H1 (cell line): ENCODE results near the gene FZD8. TPM values are rescaled to one million over a fixed set of nuclear protein-coding genes. Genes with fewer than 3 reads are reported as not detected.

Experiments
- CTCF ChIA-PET: fragments of 300-600 bp; sonication (Branson Sonifier 250); formaldehyde crosslinking; loops from one replicate; lab custom pipeline; 2021; ENCODE audit not compliant: partially characterized antibody; lab: Charles Lee
- POLR2A ChIA-PET: fragments of 300-600 bp; sonication (Branson Sonifier 250); formaldehyde crosslinking; loops from one replicate; lab custom pipeline; 2021; ENCODE audit warnings: inconsistent platforms; ENCODE audit not compliant: partially characterized antibody; lab: Charles Lee
- DNase-seq, 2 experiments: peaks; one replicate each; pipeline versions ENCODE4 v3.0.0 to v3.0.0-alpha.2; 2010 to 2022; ENCODE audit warnings: low spot score in 2 of 2, low read depth in 1 of 2, mixed read lengths in 1 of 2
- FAIRE-seq: peaks from 2 replicates; lab custom pipeline; 2011; peaks lifted over from hg19 to GRCh38; lab: Jason Lieb, UNC
- H2AFZ ChIP-seq: 2 replicates; pipeline ENCODE4 v1.8.1; 2012; ENCODE audit warnings: low read length, inconsistent platforms
- H2AK5ac ChIP-seq: 2 replicates; pipeline ENCODE4 v1.6.1; 2013; ENCODE audit warnings: low read depth, low read length
- H2BK120ac ChIP-seq: replicated peaks from 2 replicates; pipeline ENCODE3; 2013; ENCODE audit warnings: low read depth, low read length, inconsistent platforms
- H2BK12ac ChIP-seq: 2 replicates; pipeline ENCODE4 v1.6.1; 2013; ENCODE audit warnings: low read depth, low read length
- H2BK15ac ChIP-seq: 2 replicates; pipeline ENCODE4 v1.6.1; 2013; ENCODE audit warnings: low read length
- H2BK20ac ChIP-seq: 2 replicates; pipeline ENCODE4 v1.6.1; 2013; ENCODE audit warnings: low read length
- H2BK5ac ChIP-seq: 2 replicates; pipeline ENCODE4 v1.6.1; 2013; ENCODE audit warnings: low read depth, low read length
- H3K14ac ChIP-seq: 2 replicates; pipeline ENCODE4 v1.6.1; 2013; ENCODE audit warnings: inconsistent platforms; ENCODE audit not compliant: insufficient read length
- H3K18ac ChIP-seq: 2 replicates; pipeline ENCODE4 v1.6.1; 2013; ENCODE audit warnings: low read length; ENCODE audit errors: extremely low read depth
- H3K23ac ChIP-seq: 2 replicates; pipeline ENCODE4 v1.6.1; 2013; ENCODE audit warnings: inconsistent platforms; ENCODE audit not compliant: insufficient read length
- H3K23me2 ChIP-seq: 2 replicates; pipeline ENCODE4 v1.6.1; 2013; ENCODE audit warnings: low read depth, low read length
- H3K27ac ChIP-seq: 2 replicates; pipeline ENCODE4 v1.6.1; 2011; ENCODE audit warnings: low read depth, low read length, inconsistent platforms
- H3K27me3 ChIP-seq, 4 experiments: replicated peaks in 1 of 4; 1 replicate in 1 of 4; 2 replicates in 3 of 4; pipeline versions ENCODE4 v1.6.1 to v1.8.1; 2011 to 2013; ENCODE audit warnings: low read length in 3 of 4, mild to moderate bottlenecking in 3 of 4, inconsistent platforms in 2 of 4, mixed read lengths in 2 of 4, moderate library complexity in 1 of 4; ENCODE audit not compliant: control insufficient read depth in 3 of 4, insufficient read depth in 3 of 4; ENCODE audit errors: extremely low read depth in 1 of 4
- H3K36me3 ChIP-seq, 4 experiments: 2 replicates each; pipeline versions ENCODE4 v1.6.1 to v1.8.1; 2011 to 2013; ENCODE audit warnings: mild to moderate bottlenecking in 4 of 4, low read length in 3 of 4, moderate library complexity in 2 of 4, control low read depth in 1 of 4, inconsistent platforms in 1 of 4; ENCODE audit not compliant: insufficient read depth in 4 of 4, control insufficient read depth in 2 of 4
- H3K4ac ChIP-seq: replicated peaks from 2 replicates; pipeline ENCODE3; 2013; ENCODE audit warnings: low read length, low read depth, mixed read lengths, inconsistent platforms; ENCODE audit not compliant: insufficient read length
- H3K4me1 ChIP-seq, 4 experiments: replicated peaks in 1 of 4; 1 replicate in 1 of 4; 2 replicates in 3 of 4; pipeline versions ENCODE4 v1.6.1 to v1.8.1; 2011 to 2013; ENCODE audit warnings: low read length in 3 of 4, inconsistent platforms in 2 of 4, mixed read lengths in 1 of 4; ENCODE audit not compliant: insufficient read depth in 4 of 4, control insufficient read depth in 3 of 4
- H3K4me2 ChIP-seq, 2 experiments: 2 replicates each; pipeline versions ENCODE4 v1.6.1 to v1.8.1; 2011 to 2013; ENCODE audit warnings: low read depth in 2 of 2, low read length in 2 of 2, control low read depth in 1 of 2, inconsistent platforms in 1 of 2, mild to moderate bottlenecking in 1 of 2; ENCODE audit not compliant: insufficient read depth in 1 of 2
- H3K4me3 ChIP-seq, 4 experiments: fragments of 200-600, 300-600 bp in 1 of 4; sonication (generic), shearing (Covaris generic), sonication (Bioruptor Twin) in 1 of 4; 2 replicates each; pipeline versions ENCODE4 v1.5.1 to v1.8.1; 2011 to 2016; ENCODE audit warnings: low read length in 4 of 4, low read depth in 3 of 4, control low read depth in 2 of 4, inconsistent platforms in 2 of 4, mild to moderate bottlenecking in 2 of 4, mixed read lengths in 1 of 4, moderate library complexity in 1 of 4; ENCODE audit not compliant: insufficient read depth in 2 of 4; ENCODE audit errors: extremely low read depth in 1 of 4
- H3K56ac ChIP-seq: replicated peaks from 2 replicates; pipeline ENCODE3; 2013; ENCODE audit warnings: low read depth, mild to moderate bottlenecking, mixed read lengths, low read length, inconsistent platforms; ENCODE audit not compliant: insufficient read length
- H3K79me1 ChIP-seq: 2 replicates; pipeline ENCODE4 v1.6.1; 2013; ENCODE audit warnings: low read depth, low read length, control low read depth
- H3K79me2 ChIP-seq, 2 experiments: 2 replicates each; pipeline versions ENCODE4 v1.6.1 to v1.8.1; 2012 to 2013; ENCODE audit warnings: low read length in 2 of 2, mild to moderate bottlenecking in 2 of 2, inconsistent platforms in 1 of 2; ENCODE audit not compliant: insufficient read depth in 2 of 2, control insufficient read depth in 1 of 2
- H3K9ac ChIP-seq, 4 experiments: replicated peaks in 1 of 4; 1 replicate in 1 of 4; 2 replicates in 3 of 4; pipeline versions ENCODE4 v1.6.1 to v1.8.1; 2011 to 2013; ENCODE audit warnings: low read depth in 3 of 4, low read length in 3 of 4, control low read depth in 2 of 4, mild to moderate bottlenecking in 2 of 4, moderate library complexity in 2 of 4, inconsistent platforms in 1 of 4; ENCODE audit errors: extremely low read depth in 1 of 4
- H3K9me3 ChIP-seq, 2 experiments: 2 replicates each; pipeline versions ENCODE4 v1.6.1 to v1.8.1; 2012 to 2013; ENCODE audit warnings: mild to moderate bottlenecking in 2 of 2, moderate library complexity in 2 of 2, control low read depth in 1 of 2, inconsistent platforms in 1 of 2, low read depth in 1 of 2, low read length in 1 of 2, mixed read lengths in 1 of 2; ENCODE audit not compliant: insufficient read depth in 2 of 2
- H4K20me1 ChIP-seq, 2 experiments: replicated peaks in 1 of 2; 2 replicates each; pipeline versions ENCODE3 to v1.8.1; 2011 to 2013; ENCODE audit warnings: inconsistent platforms in 2 of 2, low read length in 2 of 2, mild to moderate bottlenecking in 1 of 2; ENCODE audit not compliant: insufficient read depth in 2 of 2, control insufficient read depth in 1 of 2
- H4K5ac ChIP-seq: 2 replicates; pipeline ENCODE4 v1.6.1; 2013; ENCODE audit warnings: low read length, low read depth, mixed read lengths, inconsistent platforms; ENCODE audit not compliant: insufficient read length
- H4K8ac ChIP-seq: 2 replicates; pipeline ENCODE4 v1.8.0; 2013; ENCODE audit warnings: mild to moderate bottlenecking, moderate library complexity, low read length, inconsistent platforms; ENCODE audit not compliant: insufficient read depth; ENCODE audit errors: extremely low read depth
- H4K91ac ChIP-seq: replicated peaks from 2 replicates; pipeline ENCODE3; 2013; ENCODE audit warnings: low read length, mixed read lengths, inconsistent platforms; ENCODE audit not compliant: insufficient read length
- CBX5 ChIP-seq: fragments of 300-800, 300-1000 bp; sonication (generic); IDR thresholded peaks from 2 replicates; pipeline ENCODE4 v1.7.1; 2016; ENCODE audit warnings: antibody characterized with exemption, low read length, low read depth
- FOSL1 ChIP-seq: IDR thresholded peaks from 2 replicates; pipeline ENCODE4 v1.6.1; 2011; ENCODE audit warnings: mild to moderate bottlenecking, low read depth, low read length, moderate library complexity; ENCODE audit not compliant: insufficient read depth
- GTF2F1 ChIP-seq: IDR thresholded peaks from 2 replicates; pipeline ENCODE4 v1.6.1; 2012; ENCODE audit warnings: low read depth, low read length, improper control_type of control experiment, borderline replicate concordance
- HDAC6 ChIP-seq: IDR thresholded peaks from one replicate; pipeline ENCODE4 v1.7.1; 2012; ENCODE audit warnings: low read depth, mild to moderate bottlenecking, inconsistent platforms, low read length, moderate library complexity
- KDM5A ChIP-seq: fragments of 200-600 bp; IDR thresholded peaks from 2 replicates; pipeline ENCODE4 v1.7.1; 2012; ENCODE audit warnings: mild to moderate bottlenecking, low read length, inconsistent platforms, mixed read lengths
- MAX ChIP-seq: IDR thresholded peaks from 2 replicates; pipeline ENCODE4 v1.6.1; 2012; ENCODE audit warnings: inconsistent platforms
- RBBP5 ChIP-seq: IDR thresholded peaks from 2 replicates; pipeline ENCODE4 v1.7.1; 2012; ENCODE audit warnings: low read depth, mild to moderate bottlenecking, inconsistent platforms, low read length, moderate library complexity, borderline replicate concordance
- SIRT6 ChIP-seq: IDR thresholded peaks from one replicate; pipeline ENCODE4 v1.7.1; 2012; ENCODE audit warnings: low read length, inconsistent platforms
- YY1 ChIP-seq: IDR thresholded peaks from 2 replicates; pipeline ENCODE4 v1.6.1; 2011; ENCODE audit warnings: low read depth, mild to moderate bottlenecking, low read length
- WGBS, 2 experiments: shearing (Covaris generic) in 1 of 2; methylation state at CpG; one replicate each; pipeline versions ENCODE4 v1.1.6 to v1.1.7; 2013 to 2015; ENCODE audit warnings: low lambda C conversion rate in 2 of 2, mixed read lengths in 2 of 2, inconsistent platforms in 1 of 2, low coverage in 1 of 2, missing lambda C conversion rate in 1 of 2; ENCODE audit not compliant: insufficient replicate concordance in 2 of 2, insufficient coverage in 1 of 2, insufficient read length in 1 of 2; ENCODE audit errors: extremely low coverage in 1 of 2, missing lambda C conversion rate in 1 of 2; 5-methylcytosine and 5-hydroxymethylcytosine counted together
- polyA plus RNA-seq, 7 experiments: library from polyadenylated mRNA; depleted of rRNA in 3 of 7; stranded (reverse) in 5 of 7; unstranded in 2 of 7; fragments of >200 nt in 5 of 7; fragments of 200-250 nt in 2 of 7; gene quantifications; 1 replicate in 5 of 7; 2 replicates in 1 of 7; 4 replicates in 1 of 7; pipeline versions ENCODE4 v1.2.1 to v1.2.3, GENCODE V29; 2011 to 2013; ENCODE audit warnings: missing spikeins in 2 of 7, mixed read lengths in 2 of 7
- total RNA-seq: library from RNA; stranded (reverse); fragmentation: NEBNext Ultra II Directional; extraction: Animal tissue kit (Norgen Biotek cat#: 25700); gene quantifications from 2 replicates; pipeline ENCODE4 v1.2.1, GENCODE V29; 2021
- TF ChIP-seq, protein P1 (sequence below): IDR thresholded peaks from 2 replicates; pipeline ENCODE4 v1.6.1; 2011; ENCODE audit warnings: low read depth, mild to moderate bottlenecking, low read length; ENCODE audit not compliant: insufficient read depth
- TF ChIP-seq, protein P2 (sequence below), 3 experiments: IDR thresholded peaks; 1 replicate in 2 of 3; 2 replicates in 1 of 3; pipeline versions ENCODE4 v1.5.1 to v1.6.1; 2011; ENCODE audit warnings: low read length in 3 of 3, mild to moderate bottlenecking in 3 of 3, inconsistent platforms in 2 of 3, low read depth in 1 of 3, moderate library complexity in 1 of 3; ENCODE audit not compliant: insufficient read depth in 1 of 3; ENCODE audit errors: control extremely low read depth in 1 of 3

The FZD8 gene
- total and polyA plus RNA-seq, 2 of the 8 experiments (the other 6 are each of a cell fraction or from before 2014, with no cell fraction given): 4.8 to 7.1 TPM

GRCh38 chr10:35614312-35614711, 27.8 kb downstream of the FZD8 start:
- ChIA-PET POLR2A (interaction anchor here (0.6 kb wide), 1 partner anchor 886 kb away, joined by 4 read pairs; no protein-coding TSS in a partner anchor), CTCF (interaction anchor here (0.6 to 4.5 kb wide), 14 partner anchors 8 to 1266 kb away, joined by 3 to 59 read pairs (median 4); no protein-coding TSS in a partner anchor)
- Histone ChIP-seq H2AFZ (no peak overlapping the region), H3K9ac (no peak overlapping the region), H3K9me3 (peaks cover 4 to 8% of the 10 kb centered on the region in 2 experiments), H3K27ac (no peak overlapping the region), H3K4ac (no peak overlapping the region), H2BK5ac (no peak overlapping the region), H3K14ac (no peak overlapping the region), H2AK5ac (no peak overlapping the region), H3K36me3 (no peaks in the 10 kb centered on the region), H4K20me1 (no peaks in the 10 kb centered on the region), H2BK12ac (no peak overlapping the region), H3K4me2 (no peak overlapping the region), H4K8ac (no peak overlapping the region), H3K79me2 (no peaks in the 10 kb centered on the region), H4K91ac (no peak overlapping the region), H3K56ac (no peak overlapping the region), H3K23me2 (no peaks in the 10 kb centered on the region), H3K4me1 (no peaks in the 10 kb centered on the region), H2BK120ac (no peak overlapping the region), H4K5ac (no peak overlapping the region), H2BK15ac (no peak overlapping the region), H3K4me3 (no peak overlapping the region), H2BK20ac (no peak overlapping the region), H3K27me3 (no peaks in the 10 kb centered on the region), H3K18ac (no peak overlapping the region), H3K23ac (no peak overlapping the region), H3K79me1 (no peaks in the 10 kb centered on the region)
- no peak for FAIRE-seq
- WGBS, 2 experiments: 84% methylated on average over 5 of the region's 5 CpGs; no CpG with 5 or more reads in 1 of the 2 experiments
- DNase-seq: no peak
- TF ChIP-seq, protein P1, sequence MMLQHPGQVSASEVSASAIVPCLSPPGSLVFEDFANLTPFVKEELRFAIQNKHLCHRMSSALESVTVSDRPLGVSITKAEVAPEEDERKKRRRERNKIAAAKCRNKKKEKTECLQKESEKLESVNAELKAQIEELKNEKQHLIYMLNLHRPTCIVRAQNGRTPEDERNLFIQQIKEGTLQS: no peak
- TF ChIP-seq RBBP5 (no peak), CBX5 (no peak), GTF2F1 (no peak), KDM5A (no peak), FOSL1 (no peak), HDAC6 (no peak), YY1 (no peak), SIRT6 (no peak), MAX (no peak)
- TF ChIP-seq, protein P2, sequence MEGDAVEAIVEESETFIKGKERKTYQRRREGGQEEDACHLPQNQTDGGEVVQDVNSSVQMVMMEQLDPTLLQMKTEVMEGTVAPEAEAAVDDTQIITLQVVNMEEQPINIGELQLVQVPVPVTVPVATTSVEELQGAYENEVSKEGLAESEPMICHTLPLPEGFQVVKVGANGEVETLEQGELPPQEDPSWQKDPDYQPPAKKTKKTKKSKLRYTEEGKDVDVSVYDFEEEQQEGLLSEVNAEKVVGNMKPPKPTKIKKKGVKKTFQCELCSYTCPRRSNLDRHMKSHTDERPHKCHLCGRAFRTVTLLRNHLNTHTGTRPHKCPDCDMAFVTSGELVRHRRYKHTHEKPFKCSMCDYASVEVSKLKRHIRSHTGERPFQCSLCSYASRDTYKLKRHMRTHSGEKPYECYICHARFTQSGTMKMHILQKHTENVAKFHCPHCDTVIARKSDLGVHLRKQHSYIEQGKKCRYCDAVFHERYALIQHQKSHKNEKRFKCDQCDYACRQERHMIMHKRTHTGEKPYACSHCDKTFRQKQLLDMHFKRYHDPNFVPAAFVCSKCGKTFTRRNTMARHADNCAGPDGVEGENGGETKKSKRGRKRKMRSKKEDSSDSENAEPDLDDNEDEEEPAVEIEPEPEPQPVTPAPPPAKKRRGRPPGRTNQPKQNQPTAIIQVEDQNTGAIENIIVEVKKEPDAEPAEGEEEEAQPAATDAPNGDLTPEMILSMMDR (IDR thresholded peaks at IDR 0.05; ENCODE audit: control extremely low read depth in 1 of 3, insufficient read depth in 1 of 3, low read depth in 1 of 3, low read length in 3 of 3): no peak
